GF-D8 (cell line): ENCODE data around the gene ACOT13.
"Not testable (repeated sequence)": the region's sequence is repeated elsewhere in the genome, so short reads cannot be mapped to it uniquely, and the experiment has no call there.

Experiments used
- DNase-seq: peaks from one replicate; lab custom pipeline; 2025; lab: John Stamatoyannopoulos, UW

ACOT13 gene

GRCh38 chr6:24666641-24667377 lies at the start of gene ACOT13, which contains the start of gene TDP2:
Gene ACOT13 (plus strand): TSS chr6:24667077. CDS start chr6:24667264, 187 bp downstream.
Gene TDP2 (minus strand): TSS chr6:24666899. CDS start chr6:24666862, 37 bp downstream.
- DNase-seq: peak; percentile 88

GRCh38 chr6:24619661-24620060 lies 47.2 kb upstream of the ACOT13 start:
- DNase-seq: no peak

GRCh38 chr6:24620637-24621036 lies 46.2 kb upstream of the ACOT13 start:
- DNase-seq: no peak

DNA sequence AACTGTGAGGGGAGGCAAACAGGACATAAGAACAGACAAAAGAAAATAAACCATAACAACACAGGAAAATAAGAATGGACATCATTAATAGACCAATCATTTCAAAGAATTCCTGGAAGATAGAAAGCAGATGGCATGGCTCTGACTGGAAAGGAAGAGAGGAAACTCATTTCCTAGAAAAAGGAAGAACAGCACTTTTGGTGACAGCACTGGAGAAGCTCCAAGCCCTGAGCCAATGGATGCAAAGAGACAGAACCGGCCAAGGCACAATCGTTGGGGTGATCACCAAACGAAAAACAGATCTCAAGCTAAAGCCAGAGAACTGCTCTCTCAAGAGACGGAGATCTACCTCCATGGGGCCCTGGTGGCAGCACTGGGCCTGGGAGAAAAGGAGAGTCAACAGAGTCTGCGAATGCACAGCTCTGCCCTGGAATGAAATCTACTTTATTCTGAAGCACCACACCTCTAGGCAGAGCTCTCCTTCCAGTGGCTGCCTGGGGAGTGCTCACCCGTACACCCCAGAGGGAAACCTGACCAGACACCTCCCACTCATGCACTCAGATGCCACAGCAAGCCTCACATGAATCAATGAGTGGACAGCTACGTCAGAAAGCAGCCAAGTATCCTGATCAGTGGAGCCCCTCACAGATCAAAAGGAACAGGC lies 45.1 kb upstream of the ACOT13 start:
- DNase-seq: no peak

GRCh38 chr6:24630856-24631505 lies 35.9 kb upstream of the ACOT13 start:
- no peak for DNase-seq

DNA sequence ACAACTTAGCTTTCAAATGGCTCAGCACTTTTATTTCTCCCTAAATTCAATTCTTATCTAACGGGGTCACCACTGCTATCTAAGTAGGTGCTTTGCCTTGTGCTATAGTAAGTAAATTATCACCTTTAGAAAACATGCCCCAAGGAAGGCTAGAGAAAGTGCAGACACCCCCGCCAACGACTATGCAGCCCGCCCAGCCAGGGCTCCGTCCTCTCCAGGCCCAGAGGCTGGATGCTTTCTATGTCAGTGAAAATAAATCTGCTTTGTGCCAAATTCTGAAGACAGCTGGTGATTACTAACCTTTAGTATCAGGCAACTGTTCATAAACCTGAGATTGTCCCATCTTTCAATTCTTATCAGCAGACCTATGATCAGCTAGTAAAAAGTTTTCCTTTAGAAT lies 35.2 kb upstream of the ACOT13 start:
- no peak for DNase-seq

DNA sequence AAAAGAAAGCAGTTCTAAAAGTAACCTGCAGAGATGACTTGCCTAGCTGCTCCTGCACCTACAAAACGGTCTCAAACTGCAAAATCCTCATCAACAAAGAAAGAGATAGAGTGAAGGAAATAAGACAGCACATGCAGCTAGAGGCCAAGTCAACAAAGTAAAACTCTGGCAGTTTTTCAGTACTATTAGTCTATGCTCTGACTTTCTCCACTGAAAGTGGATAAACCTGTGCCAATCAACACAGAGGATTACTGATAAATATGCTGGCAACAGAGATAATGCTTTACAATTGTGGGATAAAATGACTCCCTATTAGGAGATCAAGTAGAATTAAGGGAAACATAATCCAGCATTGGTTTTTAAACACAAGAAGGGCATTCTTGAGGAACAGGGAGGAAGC lies 34.3 kb upstream of the ACOT13 start:
- no peak for DNase-seq

DNA sequence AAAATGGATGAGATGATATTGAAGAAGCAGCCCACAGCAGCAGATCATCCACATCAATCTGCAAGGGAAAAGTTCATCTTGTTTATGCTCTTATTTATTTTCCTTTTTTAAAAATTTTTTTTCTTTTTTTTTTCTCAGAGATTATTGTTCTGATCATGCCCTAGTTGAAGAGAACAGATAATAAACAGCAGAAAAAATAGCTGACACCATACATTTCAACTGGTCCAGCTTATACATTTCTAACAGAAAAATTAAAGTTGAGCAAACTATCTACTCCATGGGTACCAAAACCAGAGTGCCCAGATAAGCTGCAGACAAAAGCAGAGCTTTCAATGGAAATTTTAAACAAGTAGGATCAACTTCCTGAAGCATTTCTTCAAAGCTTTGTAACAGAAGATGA lies 30.2 kb upstream of the ACOT13 start:
- no peak for DNase-seq

GRCh38 chr6:24640166-24640565 lies 26.7 kb upstream of the ACOT13 start:
- no peak for DNase-seq

GRCh38 chr6:24640631-24641030 lies 26.2 kb upstream of the ACOT13 start:
- DNase-seq: not testable (repeated sequence)

DNA sequence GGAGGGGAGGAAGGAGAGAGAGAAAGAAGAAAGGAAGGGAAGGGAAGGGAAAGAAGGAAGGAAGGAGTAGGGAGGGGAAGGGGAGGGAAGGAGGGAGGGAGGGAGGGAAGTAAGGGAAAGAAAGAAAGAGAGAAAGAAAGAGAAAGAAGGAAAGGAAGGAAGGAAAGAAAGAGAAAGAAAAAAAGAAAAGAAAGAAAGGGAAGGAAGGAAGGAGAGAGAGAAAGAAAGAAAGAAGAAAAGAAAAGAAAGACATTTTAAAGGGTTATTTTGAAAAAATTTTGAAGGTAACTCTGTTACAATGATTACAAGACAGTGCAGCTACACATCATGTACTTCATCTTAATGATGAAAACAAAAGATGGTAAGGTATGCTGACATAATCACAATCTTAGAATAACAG lies 24.8 kb upstream of the ACOT13 start:
- DNase-seq: no peak

DNA sequence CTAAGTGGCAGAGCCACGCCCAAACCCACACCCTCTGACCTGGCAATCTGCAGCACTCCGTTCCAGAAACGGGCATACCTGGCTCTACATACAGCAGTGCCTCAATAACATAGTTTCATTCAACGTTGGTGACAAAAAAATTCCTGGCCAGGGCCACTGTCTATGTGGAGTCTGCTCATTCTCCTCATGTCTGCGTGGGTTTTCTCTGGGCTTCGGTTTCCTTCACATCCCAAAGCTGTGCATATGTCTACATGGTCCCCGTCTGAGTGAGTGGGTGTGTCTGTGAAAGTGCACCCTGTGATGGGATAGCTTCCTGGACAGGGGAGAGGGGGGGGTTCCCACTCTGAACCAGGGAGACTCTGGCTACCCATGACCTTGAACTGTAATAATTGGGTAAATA lies 23.0 kb upstream of the ACOT13 start:
- no peak for DNase-seq

- DNase-seq: no peak
Measured at GRCh38 chr6:24644377-24644776, 22.5 kb upstream of the ACOT13 start.

DNA sequence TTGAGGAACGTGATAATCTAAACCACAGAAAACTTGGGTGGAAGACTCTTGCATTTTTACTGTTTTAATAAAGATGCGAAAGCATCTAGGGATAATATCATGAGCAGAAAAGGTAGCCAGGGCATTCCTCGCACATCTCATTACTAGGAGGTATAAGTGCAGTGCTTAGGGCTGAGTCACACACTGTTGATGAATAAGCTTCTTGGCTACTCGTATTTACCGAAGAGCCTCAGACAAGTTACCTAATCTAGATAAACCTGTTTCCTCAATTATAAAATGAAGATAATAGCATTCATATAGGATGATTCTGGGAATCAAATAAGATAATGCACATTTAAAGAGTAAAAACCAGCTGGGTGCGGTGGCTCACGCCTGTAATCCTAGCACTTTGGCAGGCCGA lies 20.1 kb upstream of the ACOT13 start:
- DNase-seq: no peak

DNA sequence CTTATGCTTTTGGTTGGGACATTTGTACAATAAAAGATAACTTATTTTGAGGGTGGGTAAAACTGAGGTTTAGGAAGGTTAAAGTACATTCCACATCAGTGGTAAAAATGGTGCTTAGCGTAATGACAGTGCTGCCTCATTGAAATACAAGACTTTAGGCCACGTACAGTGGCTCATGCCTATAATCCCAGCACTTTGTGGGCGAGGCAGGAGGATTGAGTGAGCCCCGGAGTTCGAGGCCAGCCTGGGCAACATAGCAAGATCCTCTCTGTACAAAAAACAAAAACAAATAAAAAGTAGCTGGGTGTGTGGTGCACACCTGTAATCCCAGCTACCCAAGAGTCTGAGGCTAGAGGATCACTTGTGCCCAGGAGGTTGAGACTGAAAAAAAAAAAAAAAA lies 18.6 kb upstream of the ACOT13 start:
- no peak for DNase-seq

DNA sequence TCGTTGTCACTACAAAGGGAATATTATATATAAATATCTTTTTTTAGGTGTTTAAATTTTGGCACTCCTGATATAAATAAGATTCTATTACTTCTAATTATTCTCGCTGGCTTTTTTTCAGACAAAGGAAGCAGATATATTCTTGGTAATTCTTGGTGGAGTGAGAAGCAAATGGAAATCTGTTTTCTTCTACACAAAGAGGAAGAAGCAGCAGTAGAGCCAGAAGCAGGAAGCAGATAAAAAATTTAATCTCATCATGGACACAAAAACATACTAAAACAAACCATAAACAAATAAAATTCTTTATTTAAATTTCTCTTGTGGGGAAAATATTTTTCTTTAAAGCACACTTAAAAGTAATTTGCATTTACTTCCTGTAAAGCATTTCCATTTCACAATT lies 17.2 kb upstream of the ACOT13 start:
- DNase-seq: no peak

DNA sequence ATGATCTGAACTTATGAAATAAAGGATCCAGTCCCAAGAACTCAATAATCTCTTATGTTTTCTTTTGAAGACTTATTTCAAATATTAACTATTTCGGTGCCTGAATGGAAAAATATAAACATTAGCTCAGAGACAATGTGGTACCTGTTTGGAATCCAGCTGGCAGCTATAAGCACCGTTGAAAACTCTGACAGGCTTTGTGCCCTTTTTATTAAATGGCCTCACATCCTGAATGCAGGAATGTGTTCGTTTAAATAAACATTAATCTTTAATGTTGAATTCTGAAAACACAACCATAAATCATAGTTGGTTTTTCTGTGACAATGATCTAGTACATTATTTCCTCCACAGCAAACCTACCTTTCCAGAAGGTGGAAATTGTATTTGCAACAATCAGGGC lies 16.5 kb upstream of the ACOT13 start:
- DNase-seq: no peak

GRCh38 chr6:24655215-24655614 lies 11.7 kb upstream of the ACOT13 start:
- DNase-seq: no peak

DNA sequence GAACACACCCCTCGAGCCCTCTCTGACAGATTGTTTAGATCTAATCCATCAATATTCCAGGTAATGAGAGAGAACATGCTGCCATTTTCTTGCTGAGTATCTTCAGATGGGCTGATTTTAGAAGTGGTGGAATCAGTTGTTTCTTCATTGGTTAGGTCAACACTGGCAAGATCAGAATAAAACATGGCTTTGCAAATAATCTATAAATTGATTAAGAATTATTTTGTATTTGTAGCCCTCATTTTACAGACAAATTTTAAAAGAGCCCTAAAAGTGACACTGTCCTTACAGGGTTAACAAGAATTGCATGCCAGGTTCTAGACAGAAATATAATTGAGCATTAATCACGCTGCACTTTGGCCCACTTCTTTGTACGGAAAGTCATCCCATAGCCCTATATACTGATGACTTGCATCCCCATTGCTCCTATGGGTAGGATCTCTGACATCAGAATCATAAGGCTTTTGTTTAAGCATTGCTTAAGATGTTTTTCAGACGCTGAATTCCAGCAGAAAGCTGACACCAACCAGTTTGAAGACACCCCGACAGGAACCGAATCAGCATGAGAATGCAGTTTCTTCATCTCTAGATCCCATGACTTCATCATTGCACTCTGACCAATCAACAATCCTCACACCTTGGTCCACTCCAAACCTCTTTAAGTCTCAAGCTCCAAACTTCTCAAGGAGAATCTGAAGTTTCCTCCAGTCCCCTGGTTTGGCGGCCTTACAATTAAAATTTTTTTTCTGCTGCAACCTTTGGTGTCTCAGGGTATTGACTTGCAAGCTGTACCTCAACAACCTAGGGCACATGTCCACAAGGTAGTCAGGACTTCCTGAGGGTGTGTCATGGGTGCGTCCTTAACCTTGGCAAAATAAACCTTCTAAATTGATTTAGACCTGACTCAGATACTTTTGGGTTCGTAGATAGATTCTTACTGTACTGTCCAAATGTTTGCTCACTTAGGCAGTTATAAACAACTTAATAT lies 8.0 kb upstream of the ACOT13 start:
- no peak for DNase-seq

DNA sequence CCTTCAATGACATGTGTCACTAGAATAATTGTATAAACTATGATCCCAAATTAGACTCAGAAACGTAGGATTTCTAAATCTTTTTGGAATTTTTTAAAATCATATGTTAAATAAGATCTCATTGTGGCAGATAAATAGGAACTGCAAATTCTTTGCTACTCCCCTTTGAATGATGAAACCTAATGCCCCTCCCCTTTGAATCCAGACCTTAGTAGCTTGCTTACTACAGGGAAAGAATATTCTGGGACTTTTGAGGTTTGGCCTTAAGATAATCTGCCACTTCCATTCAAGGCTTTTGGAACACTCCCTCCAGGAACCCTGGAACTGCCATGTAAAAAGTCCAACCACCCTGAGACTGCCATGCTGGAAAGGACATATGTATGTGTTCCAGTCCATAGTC lies 7.3 kb upstream of the ACOT13 start:
- no peak for DNase-seq

DNA sequence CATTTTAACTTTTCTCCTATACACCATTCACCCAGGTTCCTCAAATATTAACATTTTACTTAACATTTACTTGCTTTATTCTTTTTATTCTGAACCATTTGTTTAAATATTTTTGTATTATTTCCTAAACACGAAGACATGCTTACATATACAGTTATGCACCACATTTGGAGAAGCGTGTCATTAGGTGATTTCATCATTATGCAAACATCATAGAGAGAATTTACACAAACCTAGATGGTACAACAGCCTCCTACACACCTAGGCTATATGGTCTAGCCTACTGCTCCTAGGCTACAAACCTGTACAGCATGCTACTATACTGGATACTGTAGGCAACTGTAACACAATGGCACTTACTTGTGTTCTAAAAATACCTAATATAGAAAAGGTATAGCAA lies 6.8 kb upstream of the ACOT13 start:
- no peak for DNase-seq

- not testable (repeated sequence) for DNase-seq
Measured at GRCh38 chr6:24661759-24662158, 5.1 kb upstream of the ACOT13 start.
